ENCODE data around the gene IDH2.
A peak's percentile ranks its signal among the peaks of the same experiment; 100 is the strongest.
"Not testable (repeated sequence)": the region's sequence is repeated elsewhere in the genome, so short reads cannot be mapped to it uniquely, and the experiment has no call there.

Gene IDH2

GRCh38 chr15:90083419-90083818, 18.8 kb downstream of the IDH2 start:
- no peak for DNase-seq

GRCh38 chr15:90082140-90082715, 20.0 kb downstream of the IDH2 start:
- DNase-seq = no peak

- DNase-seq = no peak
Measured at GRCh38 chr15:90080818-90081393, 21.4 kb downstream of the IDH2 start.

DNA sequence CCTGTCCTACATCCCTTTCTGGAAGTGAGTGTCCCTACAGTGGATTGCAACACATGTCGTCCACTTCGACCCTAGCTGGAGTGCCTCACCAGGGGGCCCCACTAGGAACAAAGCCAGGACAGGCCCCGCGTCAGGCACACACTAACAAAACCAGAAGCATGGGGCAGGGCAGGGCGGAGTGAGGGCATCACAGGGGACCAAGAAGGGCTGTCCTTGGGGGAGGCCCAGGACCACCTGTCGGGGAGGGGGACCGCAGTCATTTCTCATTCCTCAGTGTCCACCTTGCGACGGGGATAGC, 21.9 kb downstream of the IDH2 start:
- DNase-seq = no peak

DNA sequence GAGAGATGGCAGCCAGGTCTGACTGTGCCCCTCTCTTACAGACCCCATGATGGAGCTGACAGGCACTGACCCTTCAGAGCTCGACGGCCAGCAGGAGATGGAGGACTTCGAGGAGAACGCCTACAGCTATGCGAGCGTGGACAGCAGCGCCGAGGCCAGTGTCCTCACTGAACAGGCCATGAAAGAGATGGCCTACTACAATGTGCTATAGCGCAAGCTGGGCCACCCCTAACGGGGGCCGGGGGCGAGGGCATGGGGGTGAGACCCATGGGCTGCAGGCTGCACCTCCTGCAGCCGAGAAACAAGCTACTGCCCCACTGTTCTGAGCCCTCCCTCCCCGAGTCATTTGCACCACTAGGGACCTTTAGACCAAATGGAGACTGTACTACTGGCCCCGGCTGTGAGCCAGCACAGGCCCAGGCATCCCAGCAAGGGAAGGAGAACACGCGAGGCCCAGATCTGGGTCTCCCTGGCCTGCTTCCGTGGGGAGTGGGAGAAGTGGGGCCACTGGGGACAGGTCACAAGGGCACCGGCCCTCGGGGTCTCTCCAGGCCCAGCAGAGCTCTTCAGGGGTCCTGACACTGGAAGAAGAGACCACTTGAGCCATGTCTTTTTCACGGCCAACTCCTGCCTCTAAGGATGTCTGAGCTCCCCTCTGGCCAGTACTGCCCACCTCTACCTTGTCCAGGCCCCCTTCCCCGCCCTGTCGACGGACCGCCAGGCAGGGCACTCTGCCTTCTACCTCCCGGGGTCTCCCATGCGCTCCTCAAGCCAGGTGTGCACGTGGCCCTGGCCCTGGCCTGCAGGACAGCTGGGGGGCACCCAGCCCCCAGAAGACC, 22.4 kb downstream of the IDH2 start:
- no peak for DNase-seq

DNA sequence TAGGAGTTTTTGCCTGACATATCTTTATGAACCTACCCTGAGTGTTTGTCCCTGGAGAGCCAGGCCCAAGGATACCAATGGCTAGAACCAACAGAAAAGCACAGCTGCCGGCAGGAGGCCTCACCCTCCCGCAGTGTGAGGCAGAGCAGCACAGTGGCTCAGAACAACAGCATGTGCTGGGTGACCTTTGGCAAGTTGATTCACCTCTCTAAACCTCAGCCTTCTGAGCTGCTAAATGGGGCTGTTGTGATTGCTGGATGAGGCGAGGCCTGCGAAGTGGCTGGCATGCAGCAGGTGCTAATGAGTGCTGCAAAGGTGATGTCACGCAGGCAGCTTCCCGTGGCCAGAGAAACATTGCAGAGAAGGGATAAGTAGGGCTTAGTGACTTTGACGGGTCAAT, 23.3 kb downstream of the IDH2 start:
- DNase-seq = no peak

GRCh38 chr15:90076716-90077115, 25.6 kb downstream of the IDH2 start:
- DNase-seq = no peak

DNA sequence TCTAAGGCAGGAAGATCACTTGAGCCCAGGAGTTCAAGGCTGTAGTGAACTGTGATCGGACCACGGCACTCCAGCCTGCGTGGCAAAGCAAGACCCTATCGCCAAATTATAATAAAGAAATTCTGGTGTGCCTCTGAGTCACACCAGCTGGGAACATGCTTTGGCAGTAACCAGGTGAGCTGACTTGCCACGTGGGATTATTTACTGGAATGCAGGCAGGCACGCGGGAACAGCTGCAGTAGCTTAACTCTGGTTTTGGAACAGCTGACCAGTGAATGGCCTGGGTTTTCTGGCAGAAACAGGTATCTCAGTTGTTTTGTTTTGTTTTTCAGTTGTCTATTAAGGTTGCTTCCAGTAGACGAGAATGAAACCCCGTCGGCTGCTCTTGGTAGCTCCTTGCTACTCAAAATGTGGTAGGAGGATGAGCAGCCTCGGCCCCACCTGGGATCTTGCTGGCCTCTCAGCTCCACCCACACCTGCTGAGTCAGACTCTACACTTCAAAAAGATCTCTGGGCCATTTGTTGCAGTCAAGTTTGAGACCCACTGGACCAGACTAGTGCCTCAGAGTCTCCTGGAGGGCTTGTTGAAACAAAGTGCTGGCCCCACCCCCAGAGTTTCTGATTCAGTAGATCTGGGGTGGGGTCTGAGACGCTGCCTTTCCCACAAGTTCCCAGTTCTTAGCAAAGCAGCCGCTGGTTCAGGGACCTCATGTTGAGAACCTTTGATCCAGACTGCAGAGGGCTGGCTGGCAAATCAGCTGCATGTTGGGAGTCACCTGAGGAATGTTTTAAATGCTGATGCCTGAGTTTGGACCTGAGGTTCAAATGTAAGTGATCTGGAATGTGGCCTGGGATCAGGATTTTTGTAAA, 26.6 kb downstream of the IDH2 start:
- no peak for DNase-seq

DNA sequence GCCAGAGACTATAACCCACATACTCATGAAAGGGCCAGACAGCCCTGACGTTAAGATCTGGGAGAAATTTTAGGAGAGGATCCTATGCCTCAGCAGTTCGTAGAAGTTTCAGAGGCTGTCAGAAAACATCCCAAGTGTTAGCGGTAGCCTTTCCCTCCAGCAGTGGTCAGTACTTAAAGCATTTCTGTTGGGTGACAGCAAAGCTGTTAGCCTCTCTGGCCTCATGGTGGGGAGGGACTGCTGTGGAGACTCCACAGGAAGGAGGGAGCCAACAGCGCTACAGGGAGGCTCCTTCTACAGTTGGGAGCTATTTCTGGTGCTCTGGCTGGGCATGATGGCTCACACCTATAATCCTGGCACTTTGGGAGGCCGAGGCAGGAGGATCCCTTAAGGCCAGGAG, 27.4 kb downstream of the IDH2 start:
- no peak for DNase-seq

DNA sequence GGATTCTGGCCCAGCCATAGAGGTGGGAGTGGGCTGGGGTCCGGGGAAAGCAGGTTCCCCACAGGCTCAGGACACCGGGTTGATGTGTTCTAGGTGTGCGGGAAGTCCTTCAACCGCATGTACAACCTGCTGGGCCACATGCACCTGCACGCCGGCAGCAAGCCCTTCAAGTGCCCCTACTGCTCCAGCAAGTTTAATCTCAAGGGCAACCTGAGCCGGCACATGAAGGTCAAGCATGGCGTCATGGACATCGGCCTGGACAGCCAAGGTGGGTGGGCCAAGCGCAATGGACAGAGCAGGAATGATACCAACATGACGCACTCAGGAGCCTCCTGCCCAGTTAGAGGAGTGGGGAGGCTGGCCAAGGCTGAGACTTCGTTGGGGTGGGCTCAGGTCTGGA, 28.2 kb downstream of the IDH2 start:
- no peak for DNase-seq

DNA sequence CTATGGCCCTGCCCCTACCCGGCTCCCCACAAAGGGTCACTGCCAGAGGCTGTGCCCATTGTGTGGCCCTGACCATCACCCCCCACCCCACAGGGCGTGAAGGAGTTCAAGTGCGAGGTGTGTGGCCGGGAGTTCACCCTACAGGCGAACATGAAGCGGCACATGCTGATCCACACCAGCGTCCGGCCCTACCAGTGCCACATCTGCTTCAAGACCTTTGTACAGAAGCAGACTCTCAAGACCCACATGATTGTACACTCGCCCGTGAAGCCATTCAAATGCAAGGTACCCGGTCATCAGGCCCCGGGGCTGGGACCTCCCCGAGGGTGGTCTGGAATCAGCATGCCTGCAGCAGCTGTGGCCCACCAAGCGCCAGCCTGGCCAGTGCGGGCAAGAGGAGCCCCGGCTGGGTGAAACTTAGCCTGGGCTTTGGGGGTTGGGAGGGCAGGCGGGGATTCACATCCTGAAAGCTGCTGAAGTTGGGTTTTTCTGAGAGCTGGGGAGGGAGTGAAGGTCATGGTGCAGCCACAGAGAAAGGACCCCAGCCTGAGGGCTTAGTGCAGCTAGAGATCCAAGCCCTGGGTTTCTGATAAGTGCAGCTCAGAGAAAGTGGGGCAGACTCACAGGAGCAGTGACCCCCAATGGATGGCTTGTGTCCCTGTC, 29.2 kb downstream of the IDH2 start:
- no peak for DNase-seq

DNA sequence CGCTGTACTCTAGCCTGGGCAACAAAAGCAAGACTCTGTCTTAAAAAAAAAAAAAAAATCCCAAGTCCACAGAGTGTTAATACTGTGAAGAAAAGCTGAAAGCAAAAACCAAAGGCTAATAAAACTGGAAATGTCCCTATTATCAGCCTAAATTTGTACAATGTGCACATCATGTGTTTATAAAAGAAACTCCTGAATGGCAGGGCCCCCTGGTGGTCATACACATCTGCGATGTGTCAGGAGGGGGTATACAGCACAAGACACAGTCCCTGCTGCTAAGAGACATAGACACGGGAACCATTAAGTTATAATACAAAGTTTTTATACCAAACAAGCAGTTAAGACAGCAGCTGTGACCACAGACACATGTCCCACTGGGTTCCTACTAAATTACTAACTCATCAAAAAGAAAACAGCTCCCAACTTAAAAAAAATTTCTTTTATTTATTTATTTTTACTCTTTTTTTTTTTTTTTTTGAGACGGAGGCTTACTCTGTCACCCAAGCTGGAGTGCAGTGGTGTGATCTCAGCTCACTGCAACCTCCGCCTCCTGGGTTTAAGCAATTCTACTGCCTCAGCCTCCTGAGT, 31.0 kb downstream of the IDH2 start:
- DNase-seq = peak; percentile 49

DNA sequence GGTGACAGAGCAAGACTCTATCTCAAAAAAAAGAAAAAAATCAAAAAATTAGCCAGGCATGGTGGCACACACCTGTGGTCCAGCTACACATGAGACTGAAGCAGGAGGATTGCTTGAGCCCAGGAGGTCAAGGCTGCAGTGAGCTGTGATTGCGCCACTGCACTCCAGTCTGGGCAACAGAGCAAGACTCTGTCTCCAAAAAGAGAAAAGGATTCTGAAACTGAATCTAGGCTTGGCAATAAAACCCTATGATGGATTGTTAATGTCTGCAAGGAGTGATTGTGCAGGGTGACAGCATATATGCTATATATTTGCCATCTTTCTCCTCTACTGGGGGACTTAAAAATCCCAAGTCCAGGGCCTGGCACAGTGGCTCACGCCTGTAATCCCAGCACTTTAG, 31.6 kb downstream of the IDH2 start:
- DNase-seq = not testable (repeated sequence)

GRCh38 chr15:90067953-90068606, 34.2 kb downstream of the IDH2 start:
- no peak for DNase-seq

GRCh38 chr15:90067181-90067952, 34.9 kb downstream of the IDH2 start:
- DNase-seq = no peak

DNA sequence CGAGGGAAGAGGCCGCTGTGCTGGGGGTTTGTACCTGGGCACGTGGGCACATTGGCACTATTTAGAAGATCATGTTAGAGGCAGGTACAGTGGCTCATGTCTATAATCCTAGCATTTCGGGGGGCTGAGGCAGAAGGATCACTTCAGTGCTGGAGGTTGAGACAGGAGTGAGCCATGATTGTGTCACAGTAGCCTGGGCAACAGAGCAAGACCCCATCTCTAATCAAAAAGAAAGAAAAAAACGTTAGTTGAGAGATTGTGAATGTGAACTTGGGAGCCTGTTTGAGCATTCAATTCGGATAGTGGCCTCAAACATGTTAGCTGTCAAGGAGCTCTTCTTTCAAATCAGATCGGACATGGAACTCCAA, 36.6 kb downstream of the IDH2 start:
- no peak for DNase-seq

GRCh38 chr15:90064911-90065681, 37.2 kb downstream of the IDH2 start:
- no peak for DNase-seq

DNA sequence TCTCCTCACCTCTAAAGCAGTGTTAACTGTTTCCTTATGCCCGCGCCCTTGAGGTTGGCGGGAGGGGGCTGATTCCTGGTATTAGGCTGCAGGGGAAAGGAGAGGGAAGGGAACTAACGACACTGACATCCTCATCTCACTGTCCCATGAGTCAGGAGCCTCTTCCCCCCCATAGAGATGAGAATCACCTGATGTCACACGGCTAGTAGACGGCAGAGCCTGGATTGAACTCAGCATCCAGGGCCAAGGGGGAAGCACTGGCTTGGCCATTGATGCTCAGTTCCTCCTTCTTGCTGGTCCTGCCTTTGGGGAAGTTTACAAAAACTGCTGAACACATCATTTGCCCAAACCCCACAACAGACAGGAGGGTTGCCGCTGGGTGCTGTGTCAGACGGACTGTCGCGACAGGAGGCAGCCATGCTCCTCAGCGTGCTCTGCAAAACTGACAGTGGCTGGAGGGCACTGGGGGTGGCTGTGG, 38.5 kb downstream of the IDH2 start:
- DNase-seq = no peak

GRCh38 chr15:90062973-90063769, 39.1 kb downstream of the IDH2 start:
- DNase-seq = no peak
